HEK293 (cell line): ENCODE data around the gene SLC25A25.

Experiments
- CTCF ChIA-PET: fragments of 350-600 bp; formaldehyde crosslinking; extraction: SDS; loops from one replicate; lab custom pipeline; 2021; ENCODE audit warnings: antibody characterized with exemption; lab: Yijun Ruan, JAX
- POLR2A ChIA-PET: fragments of 300-600 bp; formaldehyde crosslinking; extraction: SDS; loops from one replicate; lab custom pipeline; 2020; ENCODE audit warnings: antibody characterized with exemption, inconsistent platforms; lab: Yijun Ruan, JAX
- H3K27ac ChIP-seq: fragments of 200-500 bp; sonication (Bioruptor generic); 2 replicates; pipeline ENCODE4 v1.5.1; 2014; ENCODE audit warnings: low read depth, low read length, control low read depth, inconsistent platforms; ENCODE audit errors: extremely low read depth
- H3K36me3 ChIP-seq, 2 experiments: fragments of 200-500 bp in 1 of 2; sonication (Bioruptor generic) in 1 of 2; 1 replicate in 1 of 2; 2 replicates in 1 of 2; pipeline ENCODE4 v1.5.1; 2014 to 2017; ENCODE audit warnings: inconsistent platforms in 2 of 2, low read length in 2 of 2; ENCODE audit not compliant: control insufficient read depth in 2 of 2, insufficient read depth in 1 of 2
- H3K4me1 ChIP-seq: fragments of 200-500 bp; sonication (Bioruptor generic); 2 replicates; pipeline ENCODE4 v1.5.1; 2014; ENCODE audit warnings: mild to moderate bottlenecking, low read length, inconsistent platforms; ENCODE audit not compliant: control insufficient read depth, insufficient read depth
- H3K4me3 ChIP-seq: 2 replicates; pipeline ENCODE4 v1.5.1; 2011; ENCODE audit warnings: low read depth, mild to moderate bottlenecking, control low read depth, low read length, moderate library complexity
- H3K9me3 ChIP-seq: fragments of 200-500 bp; sonication (Bioruptor generic); 2 replicates; pipeline ENCODE4 v1.5.1; 2014; ENCODE audit warnings: low read depth, low read length, inconsistent platforms; ENCODE audit not compliant: control insufficient read depth, insufficient read depth
- CTCF ChIP-seq: fragments of 450-650 bp; formaldehyde crosslinking; IDR thresholded peaks from 2 replicates; pipeline ENCODE4 v1.5.1; 2016; ENCODE audit warnings: missing biosample characterization, missing genetic modification characterization
- EGR2 ChIP-seq: fragments of 450-650 bp; formaldehyde crosslinking; IDR thresholded peaks from 2 replicates; pipeline ENCODE4 v1.5.1; 2016; ENCODE audit warnings: low read depth, missing biosample characterization, missing genetic modification characterization
- MZF1 ChIP-seq: fragments of 450-650 bp; formaldehyde crosslinking; IDR thresholded peaks from 2 replicates; pipeline ENCODE4 v1.5.1; 2017; ENCODE audit warnings: missing biosample characterization, missing genetic modification characterization, borderline replicate concordance
- REST ChIP-seq: fragments of 450-650 bp; formaldehyde crosslinking; IDR thresholded peaks from 2 replicates; pipeline ENCODE4 v1.5.1; 2016; ENCODE audit warnings: missing biosample characterization, missing genetic modification characterization
- SP2 ChIP-seq: fragments of 450-650 bp; formaldehyde crosslinking; IDR thresholded peaks from 2 replicates; pipeline ENCODE4 v1.5.1; 2016; ENCODE audit warnings: missing biosample characterization, missing genetic modification characterization
- TCF7L2 ChIP-seq: IDR thresholded peaks from 2 replicates; pipeline ENCODE4 v1.6.1; 2011; ENCODE audit warnings: low read depth, mild to moderate bottlenecking, inconsistent platforms, low read length, moderate library complexity, borderline replicate concordance
- ZBTB8A ChIP-seq: fragments of 450-650 bp; formaldehyde crosslinking; IDR thresholded peaks from 2 replicates; pipeline ENCODE4 v1.5.1; 2016; ENCODE audit warnings: missing biosample characterization, missing genetic modification characterization
- ZFHX2 ChIP-seq: fragments of 450-650 bp; formaldehyde crosslinking; conservative IDR thresholded peaks from 2 replicates; pipeline ENCODE4 v1.5.1; 2016; ENCODE audit warnings: missing biosample characterization, missing genetic modification characterization
- ZNF132 ChIP-seq: fragments of 450-650 bp; formaldehyde crosslinking; IDR thresholded peaks from 2 replicates; pipeline ENCODE4 v1.5.1; 2017; ENCODE audit warnings: missing biosample characterization, missing genetic modification characterization, borderline replicate concordance
- ZNF223 ChIP-seq: fragments of 450-650 bp; formaldehyde crosslinking; IDR thresholded peaks from 2 replicates; pipeline ENCODE4 v1.5.1; 2016; ENCODE audit warnings: missing biosample characterization, missing genetic modification characterization
- ZNF488 ChIP-seq: fragments of 450-650 bp; formaldehyde crosslinking; IDR thresholded peaks from 2 replicates; pipeline ENCODE4 v1.5.1; 2016; ENCODE audit warnings: missing biosample characterization, missing genetic modification characterization
- ZNF600 ChIP-seq: fragments of 450-650 bp; formaldehyde crosslinking; IDR thresholded peaks from 2 replicates; pipeline ENCODE4 v1.5.1; 2016; ENCODE audit warnings: missing biosample characterization, missing genetic modification characterization
- ZNF629 ChIP-seq: fragments of 450-650 bp; formaldehyde crosslinking; IDR thresholded peaks from 2 replicates; pipeline ENCODE4 v1.5.1; 2017; ENCODE audit warnings: missing biosample characterization, missing genetic modification characterization
- ZNF747 ChIP-seq: fragments of 450-650 bp; formaldehyde crosslinking; IDR thresholded peaks from 2 replicates; pipeline ENCODE4 v1.5.1; 2016; ENCODE audit warnings: missing biosample characterization, missing genetic modification characterization
- ZNF843 ChIP-seq: fragments of 450-650 bp; formaldehyde crosslinking; IDR thresholded peaks from 2 replicates; pipeline ENCODE4 v1.5.1; 2016; ENCODE audit warnings: missing biosample characterization, missing genetic modification characterization
- ZSCAN23 ChIP-seq: fragments of 450-650 bp; formaldehyde crosslinking; IDR thresholded peaks from 2 replicates; pipeline ENCODE4 v1.5.1; 2016; ENCODE audit warnings: missing biosample characterization, missing genetic modification characterization
- TF ChIP-seq, protein P1 (sequence below): fragments of 450-650 bp; formaldehyde crosslinking; IDR thresholded peaks from 2 replicates; pipeline ENCODE4 v1.5.1; 2017; ENCODE audit warnings: missing biosample characterization, missing genetic modification characterization
- TF ChIP-seq, protein P2 (sequence below): fragments of 450-650 bp; formaldehyde crosslinking; IDR thresholded peaks from 2 replicates; pipeline ENCODE4 v1.5.1; 2016; ENCODE audit warnings: missing biosample characterization, missing genetic modification characterization, borderline replicate concordance

The SLC25A25 gene

GRCh38 chr9:128107468-128108268, 39.6 kb downstream of the SLC25A25 start:
- TF ChIP-seq, protein P1, sequence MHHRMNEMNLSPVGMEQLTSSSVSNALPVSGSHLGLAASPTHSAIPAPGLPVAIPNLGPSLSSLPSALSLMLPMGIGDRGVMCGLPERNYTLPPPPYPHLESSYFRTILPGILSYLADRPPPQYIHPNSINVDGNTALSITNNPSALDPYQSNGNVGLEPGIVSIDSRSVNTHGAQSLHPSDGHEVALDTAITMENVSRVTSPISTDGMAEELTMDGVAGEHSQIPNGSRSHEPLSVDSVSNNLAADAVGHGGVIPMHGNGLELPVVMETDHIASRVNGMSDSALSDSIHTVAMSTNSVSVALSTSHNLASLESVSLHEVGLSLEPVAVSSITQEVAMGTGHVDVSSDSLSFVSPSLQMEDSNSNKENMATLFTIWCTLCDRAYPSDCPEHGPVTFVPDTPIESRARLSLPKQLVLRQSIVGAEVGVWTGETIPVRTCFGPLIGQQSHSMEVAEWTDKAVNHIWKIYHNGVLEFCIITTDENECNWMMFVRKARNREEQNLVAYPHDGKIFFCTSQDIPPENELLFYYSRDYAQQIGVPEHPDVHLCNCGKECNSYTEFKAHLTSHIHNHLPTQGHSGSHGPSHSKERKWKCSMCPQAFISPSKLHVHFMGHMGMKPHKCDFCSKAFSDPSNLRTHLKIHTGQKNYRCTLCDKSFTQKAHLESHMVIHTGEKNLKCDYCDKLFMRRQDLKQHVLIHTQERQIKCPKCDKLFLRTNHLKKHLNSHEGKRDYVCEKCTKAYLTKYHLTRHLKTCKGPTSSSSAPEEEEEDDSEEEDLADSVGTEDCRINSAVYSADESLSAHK (tag by site-specific recombination), result no peak
- no peak for TF ChIP-seq ZNF488 (tag by site-specific recombination)
- peak; percentile 61; the same call in 1 of the 2 replicates for TF ChIP-seq EGR2 (tag by site-specific recombination)
- no peak for TF ChIP-seq ZNF132
- no peak for TF ChIP-seq REST (tag by site-specific recombination)
- TF ChIP-seq ZNF223 (tag by site-specific recombination), result no peak
- TF ChIP-seq ZFHX2, result peak; percentile 56
- no peak for TF ChIP-seq CTCF (tag by site-specific recombination)
- TF ChIP-seq ZBTB8A (tag by site-specific recombination), result no peak
- H3K9me3 ChIP-seq, result no peaks in the 10 kb centered on the region
- H3K36me3 ChIP-seq, result peaks cover 0 to 61% of the 10 kb centered on the region in 2 experiments; a peak in 2 of 3 replicates
- ChIA-PET CTCF (interaction anchor here (0.8 to 8.0 kb wide), 2 partner anchors 9 to 164 kb away, joined by 4 to 88 read pairs; no protein-coding TSS in a partner anchor), POLR2A (interaction anchor here (1.4 to 3.9 kb wide), 2 partner anchors 9 to 13 kb away, joined by 4 to 14 read pairs; no protein-coding TSS in a partner anchor)
- H3K4me1 ChIP-seq, result no peaks in the 10 kb centered on the region
- no peak overlapping the region for H3K4me3 ChIP-seq
- H3K27ac ChIP-seq, result no peak overlapping the region

DNA sequence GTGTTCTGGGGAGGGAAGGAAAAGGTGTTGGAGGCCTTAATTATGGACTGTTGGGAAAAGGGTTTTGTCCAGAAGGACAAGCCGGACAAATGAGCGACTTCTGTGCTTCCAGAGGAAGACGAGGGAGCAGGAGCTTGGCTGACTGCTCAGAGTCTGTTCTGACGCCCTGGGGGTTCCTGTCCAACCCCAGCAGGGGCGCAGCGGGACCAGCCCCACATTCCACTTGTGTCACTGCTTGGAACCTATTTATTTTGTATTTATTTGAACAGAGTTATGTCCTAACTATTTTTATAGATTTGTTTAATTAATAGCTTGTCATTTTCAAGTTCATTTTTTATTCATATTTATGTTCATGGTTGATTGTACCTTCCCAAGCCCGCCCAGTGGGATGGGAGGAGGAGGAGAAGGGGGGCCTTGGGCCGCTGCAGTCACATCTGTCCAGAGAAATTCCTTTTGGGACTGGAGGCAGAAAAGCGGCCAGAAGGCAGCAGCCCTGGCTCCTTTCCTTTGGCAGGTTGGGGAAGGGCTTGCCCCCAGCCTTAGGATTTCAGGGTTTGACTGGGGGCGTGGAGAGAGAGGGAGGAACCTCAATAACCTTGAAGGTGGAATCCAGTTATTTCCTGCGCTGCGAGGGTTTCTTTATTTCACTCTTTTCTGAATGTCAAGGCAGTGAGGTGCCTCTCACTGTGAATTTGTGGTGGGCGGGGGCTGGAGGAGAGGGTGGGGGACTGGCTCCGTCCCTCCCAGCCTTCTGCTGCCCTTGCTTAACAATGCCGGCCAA, 40.4 kb downstream of the SLC25A25 start:
- no peak for TF ChIP-seq MZF1
- no peak for TF ChIP-seq ZNF747 (tag by site-specific recombination)
- no peak for TF ChIP-seq TCF7L2
- TF ChIP-seq, protein P2, sequence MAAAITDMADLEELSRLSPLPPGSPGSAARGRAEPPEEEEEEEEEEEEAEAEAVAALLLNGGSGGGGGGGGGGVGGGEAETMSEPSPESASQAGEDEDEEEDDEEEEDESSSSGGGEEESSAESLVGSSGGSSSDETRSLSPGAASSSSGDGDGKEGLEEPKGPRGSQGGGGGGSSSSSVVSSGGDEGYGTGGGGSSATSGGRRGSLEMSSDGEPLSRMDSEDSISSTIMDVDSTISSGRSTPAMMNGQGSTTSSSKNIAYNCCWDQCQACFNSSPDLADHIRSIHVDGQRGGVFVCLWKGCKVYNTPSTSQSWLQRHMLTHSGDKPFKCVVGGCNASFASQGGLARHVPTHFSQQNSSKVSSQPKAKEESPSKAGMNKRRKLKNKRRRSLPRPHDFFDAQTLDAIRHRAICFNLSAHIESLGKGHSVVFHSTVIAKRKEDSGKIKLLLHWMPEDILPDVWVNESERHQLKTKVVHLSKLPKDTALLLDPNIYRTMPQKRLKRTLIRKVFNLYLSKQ (tag by site-specific recombination), result no peak
- no peak for TF ChIP-seq SP2
- no peak for TF ChIP-seq ZSCAN23 (tag by site-specific recombination)
- no peak for TF ChIP-seq ZNF843
- no peak for TF ChIP-seq ZNF629 (tag by site-specific recombination)
- no peak for TF ChIP-seq ZNF600
- CTCF ChIA-PET, result interaction anchor here (0.8 to 8.0 kb wide), 2 partner anchors 8 to 165 kb away, joined by 4 to 88 read pairs; no protein-coding TSS in a partner anchor
- Histone ChIP-seq H3K27ac (no peak overlapping the region), H3K36me3 (peaks cover 0 to 57% of the 10 kb centered on the region in 2 experiments; a peak in 2 of 3 replicates), H3K9me3 (no peaks in the 10 kb centered on the region), H3K4me3 (no peak overlapping the region), H3K4me1 (no peaks in the 10 kb centered on the region)
- POLR2A ChIA-PET, result interaction anchor here (0.5 to 3.9 kb wide), 2 partner anchors 10 to 296 kb away, joined by 3 to 14 read pairs; no protein-coding TSS in a partner anchor
